IMR-90 (cell line): ENCODE measurements around the gene RTN3. TPM values are rescaled to one million over a fixed set of nuclear protein-coding genes. Genes with fewer than 3 reads are reported as not detected.

Experiments
- ATAC-seq: fragments of 200-7000 bp; cut with Tn5 transposase; 2 replicates; pipeline ENCODE4 v1.9.1; 2020; ENCODE audit warnings: low read depth, mild to moderate bottlenecking, moderate library complexity
- BruUV-seq: library from RNA; stranded (reverse); fragments of 400-500 nt; replicated peaks from 2 replicates; lab custom pipeline; 2021; lab: Mats Ljungman, UMichigan
- CTCF ChIA-PET: fragments of 300-600 bp; formaldehyde crosslinking; extraction: SDS; loops from one replicate; lab custom pipeline; 2021; ENCODE audit warnings: antibody characterized with exemption; lab: Yijun Ruan, JAX
- POLR2A ChIA-PET: fragments of 300-600 bp; sonication (Branson Sonifier 250); formaldehyde crosslinking; loops from one replicate; lab custom pipeline; 2022; ENCODE audit warnings: antibody characterized with exemption; ENCODE audit not compliant: unreplicated experiment; lab: Charles Lee
- DNase-seq: peaks from one replicate; pipeline ENCODE4 v3.0.0; 2013
- H2AFZ ChIP-seq: replicated peaks from 2 replicates; pipeline ENCODE3; 2013; ENCODE audit warnings: low read length, mild to moderate bottlenecking; ENCODE audit not compliant: poor library complexity
- H2AK5ac ChIP-seq: 2 replicates; pipeline ENCODE4 v1.6.1; 2013; ENCODE audit warnings: low read depth, low read length, inconsistent platforms
- H2AK9ac ChIP-seq: replicated peaks from 2 replicates; pipeline ENCODE3; 2013; ENCODE audit warnings: mild to moderate bottlenecking, low read depth, low read length, moderate library complexity; ENCODE audit not compliant: poor library complexity
- H2BK120ac ChIP-seq: 2 replicates; pipeline ENCODE4 v1.6.1; 2013; ENCODE audit warnings: low read depth, low read length, inconsistent platforms
- H2BK15ac ChIP-seq: 3 replicates; pipeline ENCODE4 v1.6.1; 2013; ENCODE audit warnings: low read depth, low read length, inconsistent platforms
- H2BK20ac ChIP-seq: 2 replicates; pipeline ENCODE4 v1.6.1; 2013; ENCODE audit warnings: low read depth, mild to moderate bottlenecking, inconsistent platforms, low read length, moderate library complexity
- H2BK5ac ChIP-seq: 2 replicates; pipeline ENCODE4 v1.6.1; 2013; ENCODE audit warnings: mild to moderate bottlenecking, low read depth, low read length, inconsistent platforms; ENCODE audit not compliant: poor library complexity, severe bottlenecking
- H3K14ac ChIP-seq: replicated peaks from 2 replicates; pipeline ENCODE4 v1.6.1; 2013; ENCODE audit warnings: low read depth, low read length, inconsistent platforms
- H3K18ac ChIP-seq: 2 replicates; pipeline ENCODE4 v1.6.1; 2013; ENCODE audit warnings: low read depth, low read length, control low read depth
- H3K23ac ChIP-seq: 2 replicates; pipeline ENCODE4 v1.6.1; 2013; ENCODE audit warnings: low read depth, low read length, inconsistent platforms
- H3K27ac ChIP-seq: 2 replicates; pipeline ENCODE4 v1.5.1; 2013; ENCODE audit warnings: mild to moderate bottlenecking, control low read depth, low read length; ENCODE audit not compliant: insufficient read depth
- H3K27me3 ChIP-seq: 2 replicates; pipeline ENCODE4 v1.6.1; 2013; ENCODE audit warnings: low read length; ENCODE audit not compliant: control insufficient read depth, insufficient read depth
- H3K36me3 ChIP-seq: 2 replicates; pipeline ENCODE4 v1.6.1; 2013; ENCODE audit warnings: low read length, mixed read lengths; ENCODE audit not compliant: control insufficient read depth, insufficient read depth
- H3K4ac ChIP-seq: 2 replicates; pipeline ENCODE4 v1.6.1; 2013; ENCODE audit warnings: low read depth, low read length, inconsistent platforms
- H3K4me1 ChIP-seq: 2 replicates; pipeline ENCODE4 v1.6.1; 2013; ENCODE audit warnings: low read length, mixed read lengths; ENCODE audit not compliant: control insufficient read depth, insufficient read depth
- H3K4me2 ChIP-seq: 2 replicates; pipeline ENCODE4 v1.6.1; 2013; ENCODE audit warnings: low read depth, mild to moderate bottlenecking, control low read depth, low read length, moderate library complexity
- H3K4me3 ChIP-seq: 2 replicates; pipeline ENCODE4 v1.5.1; 2013; ENCODE audit warnings: low read depth, mild to moderate bottlenecking, control low read depth, low read length, moderate library complexity; ENCODE audit not compliant: insufficient read depth
- H3K56ac ChIP-seq: 2 replicates; pipeline ENCODE4 v1.6.1; 2013; ENCODE audit warnings: low read length, inconsistent platforms; ENCODE audit not compliant: insufficient read depth; ENCODE audit errors: extremely low read depth
- H3K79me1 ChIP-seq, 2 experiments: 2 replicates each; pipeline ENCODE4 v1.6.1; 2013; ENCODE audit warnings: low read length in 2 of 2, inconsistent platforms in 1 of 2, low read depth in 1 of 2
- H3K9ac ChIP-seq: 2 replicates; pipeline ENCODE4 v1.6.1; 2013; ENCODE audit warnings: low read depth, low read length, control low read depth
- H3K9me1 ChIP-seq: 2 replicates; pipeline ENCODE4 v1.6.1; 2013; ENCODE audit warnings: low read length, inconsistent platforms; ENCODE audit not compliant: insufficient read depth
- H3K9me3 ChIP-seq: 2 replicates; pipeline ENCODE4 v1.6.1; 2013; ENCODE audit warnings: low read length; ENCODE audit not compliant: control insufficient read depth, insufficient read depth
- H4K20me1 ChIP-seq: 2 replicates; pipeline ENCODE4 v1.6.1; 2013; ENCODE audit warnings: low read length, inconsistent platforms; ENCODE audit not compliant: insufficient read depth
- H4K5ac ChIP-seq: 2 replicates; pipeline ENCODE4 v1.6.1; 2013; ENCODE audit warnings: mild to moderate bottlenecking, low read depth, low read length, control low read depth
- H4K8ac ChIP-seq, 2 experiments: 2 replicates each; pipeline ENCODE4 v1.6.1; 2013; ENCODE audit warnings: low read depth in 2 of 2, low read length in 2 of 2, control low read depth in 1 of 2, inconsistent platforms in 1 of 2
- H4K91ac ChIP-seq: 2 replicates; pipeline ENCODE4 v1.6.1; 2013; ENCODE audit warnings: low read depth, low read length, inconsistent platforms; ENCODE audit not compliant: insufficient read depth
- CHD1 ChIP-seq: IDR thresholded peaks from 2 replicates; pipeline ENCODE4 v1.6.1; 2012; ENCODE audit warnings: low read depth, low read length, improper control_type of control experiment
- MAZ ChIP-seq: IDR thresholded peaks from 2 replicates; pipeline ENCODE4 v1.6.1; 2012; ENCODE audit warnings: low read depth, mild to moderate bottlenecking, low read length, improper control_type of control experiment, moderate library complexity, borderline replicate concordance
- NFE2L2 ChIP-seq: fragments of 150-350 bp; IDR thresholded peaks from 2 replicates; pipeline ENCODE4 v1.6.1; 2016; ENCODE audit warnings: low read depth, mild to moderate bottlenecking, low read length
- RAD21 ChIP-seq: IDR thresholded peaks from 2 replicates; pipeline ENCODE4 v1.6.1; 2012; ENCODE audit warnings: low read length, improper control_type of control experiment
- SMC3 ChIP-seq: fragments of 150-350 bp; IDR thresholded peaks from 2 replicates; pipeline ENCODE4 v1.6.1; 2016; ENCODE audit warnings: low read depth, mild to moderate bottlenecking, antibody characterized with exemption, low read length, moderate library complexity
- WGBS, 2 experiments: methylation state at CpG; one replicate each; pipeline versions ENCODE4 v1.1.5 to v1.1.7; 2013; ENCODE audit warnings: missing lambda C conversion rate in 2 of 2; ENCODE audit not compliant: insufficient read length in 1 of 2; ENCODE audit errors: extremely low coverage in 2 of 2; 5-methylcytosine and 5-hydroxymethylcytosine counted together
- dilution Hi-C: fragments of 300-500 bp; cut with HindIII; formaldehyde crosslinking; loops from one replicate; pipeline ENCODE4 v1.14.3; 2018; ENCODE audit warnings: low sequenced_read_pairs; ENCODE audit not compliant: unreplicated experiment
- in situ Hi-C: fragments of 300-500 bp; cut with MboI; formaldehyde crosslinking; loops from 3 replicates; pipeline ENCODE4 v1.14.3; 2019; ENCODE audit warnings: low sequenced_read_pairs, inconsistent platforms, mixed read lengths
- intact Hi-C: fragments of 100-400 bp; cut with micrococcal nuclease; formaldehyde crosslinking; loops from 2 replicates; pipeline ENCODE4 v1.10.0; 2022
- polyA plus RNA-seq, 3 experiments: library from polyadenylated mRNA; depleted of rRNA; stranded (reverse); fragments of >200 nt; gene quantifications; 2 replicates each; pipeline ENCODE4 v1.2.3, GENCODE V29; 2012; ENCODE audit warnings: low replicate concordance in 1 of 3
- total RNA-seq: library from RNA; depleted of rRNA; stranded (reverse); fragments of >200 nt; gene quantifications from 2 replicates; pipeline ENCODE4 v1.2.3, GENCODE V29; 2012

Gene RTN3
- total and polyA plus RNA-seq, 2 of the 4 experiments (the other 2 are of a cell fraction): 31.2 to 64.6 TPM

DNA sequence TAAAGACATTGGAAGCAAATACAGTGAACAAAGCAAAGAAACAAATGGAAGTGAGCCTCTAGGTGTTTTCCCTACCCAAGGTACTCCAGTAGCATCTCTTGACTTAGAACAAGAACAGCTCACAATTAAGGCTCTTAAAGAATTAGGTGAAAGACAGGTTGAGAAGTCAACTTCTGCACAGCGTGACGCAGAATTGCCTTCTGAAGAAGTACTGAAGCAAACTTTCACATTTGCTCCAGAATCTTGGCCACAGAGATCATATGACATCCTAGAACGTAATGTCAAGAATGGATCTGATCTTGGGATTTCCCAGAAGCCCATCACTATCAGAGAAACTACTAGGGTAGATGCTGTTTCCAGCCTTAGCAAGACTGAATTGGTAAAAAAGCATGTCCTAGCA is 39.3 kb downstream of the RTN3 start:
- no TSS peak for BruUV-seq
- Histone ChIP-seq H3K4me2 (no peak overlapping the region), H3K27me3 (no peaks in the 10 kb centered on the region), H2BK20ac (no peak overlapping the region), H2BK5ac (no peak overlapping the region), H3K9me1 (0 out of 2 replicates have a peak, but pooled peaks cover 3% of the 10 kb centered on the region), H4K20me1 (peaks cover 4% of the 10 kb centered on the region; the same call in 1 of the 2 replicates), H3K23ac (no peak overlapping the region), H3K27ac (no peak overlapping the region), H2BK15ac (no peak overlapping the region), H3K56ac (no peak overlapping the region), H2AFZ (no peak overlapping the region), H3K4me1 (no peaks in the 10 kb centered on the region; the same call in 1 of the 2 replicates), H3K9me3 (no peaks in the 10 kb centered on the region), H4K91ac (no peak overlapping the region), H3K9ac (no peak overlapping the region), H2AK9ac (no peak overlapping the region), H4K5ac (no peak overlapping the region), H2AK5ac (no peak overlapping the region), H3K36me3 (peaks cover 4% of the 10 kb centered on the region), H3K18ac (no peak overlapping the region), H4K8ac (no peak overlapping the region), H3K4me3 (no peak overlapping the region), H2BK120ac (no peak overlapping the region), H3K79me1 (peaks cover 16 to 41% of the 10 kb centered on the region in 2 experiments; a peak in 3 of 4 replicates), H3K4ac (no peak overlapping the region), H3K14ac (no peak overlapping the region)
- TF ChIP-seq NFE2L2 (no peak), CHD1 (no peak), RAD21 (no peak), SMC3 (no peak), MAZ (no peak)
- ChIA-PET CTCF (no interaction called here), POLR2A (no interaction called here)
- DNase-seq (no peak), ATAC-seq (no peak)
- in situ Hi-C loops: no loop called here
- intact Hi-C loops: no loop called here
- dilution Hi-C loops: no loop called here
- WGBS, 2 experiments: 100% methylated on average over 1 of the region's 3 CpGs; no CpG with 5 or more reads in 1 of the 2 experiments
